ENCODE results near the gene PTPRN2.
"Not testable (repeated sequence)": the region's sequence is repeated elsewhere in the genome, so short reads cannot be mapped to it uniquely, and the experiment has no call there.

The PTPRN2 gene

DNA sequence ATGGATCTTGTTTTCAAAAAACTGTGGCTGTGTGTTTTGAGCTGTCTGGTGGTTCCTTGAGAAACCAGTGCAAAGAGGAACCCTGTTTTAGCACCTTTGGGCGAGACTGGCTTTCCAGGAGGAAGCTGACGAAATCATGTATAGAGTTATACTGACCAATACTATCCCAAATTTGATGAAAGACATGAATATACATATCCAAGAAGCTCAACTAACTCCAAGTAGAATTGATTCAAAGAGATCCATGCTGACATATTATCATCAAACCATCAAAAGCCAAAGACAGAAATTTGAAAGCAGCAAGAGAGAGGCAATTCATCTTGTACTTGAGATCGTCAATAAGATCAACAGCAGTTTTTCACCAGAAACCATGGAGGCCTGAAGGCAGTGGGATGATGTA is 640.1 kb downstream of the PTPRN2 start:
- no peak for DNase-seq (ENCODE audit: low read depth)

DNA sequence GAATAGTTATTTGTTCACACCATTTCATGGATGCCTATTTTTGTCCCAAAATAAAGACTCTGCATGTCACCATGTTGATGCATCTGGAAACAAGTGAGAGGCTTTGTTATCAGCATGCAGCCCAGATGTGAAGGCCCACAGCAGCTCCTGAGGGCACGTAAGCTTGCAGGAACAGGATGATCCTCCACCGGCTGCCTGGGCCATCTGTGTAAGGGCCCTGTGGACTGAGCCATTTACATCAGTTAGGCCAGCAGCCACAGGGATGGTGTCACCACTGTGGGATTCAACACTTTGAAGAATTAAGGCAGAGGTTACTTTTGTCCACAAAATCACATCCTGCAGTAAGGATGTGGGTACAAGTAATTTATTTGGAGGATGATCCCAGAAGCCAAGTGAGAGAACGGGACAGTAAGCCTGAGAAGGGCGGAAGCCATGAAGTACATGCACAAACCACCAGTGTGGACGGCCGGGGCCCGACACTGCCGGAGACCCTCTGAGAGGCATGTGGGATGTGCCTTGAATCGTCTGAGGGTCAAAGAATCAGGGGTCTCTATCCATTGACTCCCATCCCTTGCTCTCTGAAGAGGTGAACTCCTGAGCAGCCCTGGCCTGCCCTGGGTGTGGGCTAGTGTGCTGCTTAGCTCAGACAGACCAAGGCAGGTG is 641.1 kb downstream of the PTPRN2 start:
- no peak for DNase-seq (ENCODE audit: low read depth)

DNA sequence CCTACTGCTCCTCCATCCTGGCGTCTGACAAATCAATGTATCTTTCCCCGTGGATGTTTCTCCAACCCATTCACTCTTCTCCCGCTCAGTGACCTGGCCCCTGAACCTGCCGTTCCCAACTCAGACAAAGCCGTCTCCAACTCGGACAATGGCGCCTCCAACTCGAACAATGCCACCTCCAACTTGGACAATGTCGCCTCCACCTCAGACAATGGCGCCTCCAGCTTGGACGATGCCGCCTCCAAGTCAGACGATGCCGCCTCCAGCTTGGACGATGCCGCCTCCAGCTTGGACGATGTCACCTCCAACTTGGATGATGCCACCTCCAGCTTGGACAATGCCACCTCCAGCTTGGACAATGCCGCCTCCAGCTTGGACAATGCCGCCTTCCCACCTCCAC is 642.2 kb downstream of the PTPRN2 start:
- no peak for DNase-seq (ENCODE audit: low read depth)

DNA sequence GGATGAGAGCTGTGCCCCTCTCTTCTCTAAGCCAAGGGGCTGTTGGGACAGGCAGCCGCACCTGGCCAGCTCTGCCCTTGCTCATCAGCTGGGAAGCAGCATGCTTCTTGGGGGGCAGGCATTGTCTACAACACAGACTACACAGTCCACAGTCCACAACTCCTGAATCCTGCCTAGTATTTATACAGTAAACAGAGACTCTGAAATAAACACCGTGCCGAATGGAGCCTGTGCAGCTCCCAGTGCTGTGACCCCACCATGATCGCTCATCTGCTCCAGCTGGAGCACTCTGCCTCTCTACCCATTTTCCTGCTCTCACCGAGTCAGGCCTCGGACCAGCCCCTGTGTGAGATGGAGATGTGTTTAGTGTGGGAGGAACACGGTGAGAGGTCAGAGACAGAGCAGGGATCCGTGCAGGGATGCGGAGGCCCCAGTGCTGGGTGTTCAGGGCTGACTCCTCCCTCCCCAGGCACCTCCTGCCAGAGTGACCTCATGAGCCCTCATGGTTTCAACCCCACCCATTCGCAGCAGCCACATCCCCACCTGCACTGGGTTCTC is 642.8 kb downstream of the PTPRN2 start:
- DNase-seq (ENCODE audit: low read depth), result no peak

DNA sequence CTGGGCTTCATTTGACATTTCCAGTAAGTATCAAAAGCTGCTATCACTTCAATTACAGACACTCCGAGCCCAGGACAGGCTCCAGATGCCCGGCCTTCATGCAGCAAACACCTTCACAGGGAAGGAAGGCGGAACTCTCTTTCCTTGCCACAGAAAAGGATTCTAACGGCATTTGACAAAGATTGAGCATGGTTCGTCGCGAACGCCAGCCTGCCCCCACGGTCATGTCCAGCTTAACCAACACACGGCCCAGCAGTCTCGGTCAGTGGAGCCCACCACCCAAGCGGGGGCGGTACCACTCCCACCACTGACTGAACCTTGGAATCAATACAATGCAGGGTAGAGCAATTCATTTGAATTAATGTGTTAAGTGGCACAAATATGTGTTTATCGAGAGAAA is 643.6 kb downstream of the PTPRN2 start:
- DNase-seq (ENCODE audit: low read depth), result no peak

DNA sequence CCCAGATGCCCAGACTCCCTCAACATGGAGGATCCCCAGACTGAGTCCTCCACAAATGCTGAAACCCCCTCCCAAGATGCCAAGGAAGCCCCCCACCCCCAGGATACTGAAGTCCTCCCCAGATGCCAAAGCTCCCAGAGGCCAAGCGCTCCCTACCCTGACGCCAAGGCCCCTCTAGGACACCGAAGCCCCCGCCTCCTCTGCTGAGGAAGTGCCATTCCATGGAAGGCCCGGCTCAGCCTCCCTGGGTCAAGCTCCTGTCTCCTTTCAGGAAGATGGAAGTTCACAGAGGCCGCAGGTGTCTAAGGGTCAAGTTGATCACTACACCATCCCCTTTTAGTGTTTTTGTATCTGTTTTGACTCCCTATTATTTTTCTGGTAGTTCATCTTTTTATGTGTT is 644.1 kb downstream of the PTPRN2 start:
- no peak for DNase-seq (ENCODE audit: low read depth)

DNA sequence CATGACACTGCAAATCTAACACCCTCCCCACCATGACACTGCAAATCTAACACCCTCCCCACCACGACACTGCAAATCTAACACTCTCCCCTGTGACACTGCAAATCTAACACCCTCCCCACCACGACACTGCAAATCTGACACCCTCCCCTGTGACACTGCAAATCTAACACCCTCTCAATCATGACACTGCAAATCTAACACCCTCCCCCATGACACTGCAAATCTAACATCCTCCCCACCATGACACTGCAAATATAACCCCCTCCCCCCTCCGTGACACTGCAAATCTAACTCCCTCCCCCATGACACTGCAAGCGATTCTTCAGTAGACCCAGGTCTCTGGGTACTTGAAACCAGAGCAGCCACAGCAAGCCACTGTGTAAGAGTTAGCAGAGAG is 646.4 kb downstream of the PTPRN2 start:
- no peak for DNase-seq (ENCODE audit: low read depth)

DNA sequence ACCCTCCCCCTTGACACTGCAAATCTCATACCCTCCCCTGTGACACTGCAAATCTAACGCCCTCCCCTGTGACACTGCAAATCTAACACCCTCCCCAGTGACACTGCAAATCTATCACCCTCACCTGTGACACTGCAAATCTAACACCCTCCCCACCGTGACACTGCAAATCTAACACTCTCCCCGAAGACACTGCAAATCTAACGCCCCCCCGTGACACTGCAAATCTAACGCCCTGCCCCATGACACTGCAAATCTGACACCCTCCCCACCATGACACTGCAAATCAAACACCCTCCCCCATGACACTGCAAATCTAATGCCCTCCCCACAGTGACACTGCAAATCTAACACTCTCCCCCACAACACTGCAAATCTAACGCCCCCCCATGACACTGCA is 647.1 kb downstream of the PTPRN2 start:
- DNase-seq (ENCODE audit: low read depth), result no peak

DNA sequence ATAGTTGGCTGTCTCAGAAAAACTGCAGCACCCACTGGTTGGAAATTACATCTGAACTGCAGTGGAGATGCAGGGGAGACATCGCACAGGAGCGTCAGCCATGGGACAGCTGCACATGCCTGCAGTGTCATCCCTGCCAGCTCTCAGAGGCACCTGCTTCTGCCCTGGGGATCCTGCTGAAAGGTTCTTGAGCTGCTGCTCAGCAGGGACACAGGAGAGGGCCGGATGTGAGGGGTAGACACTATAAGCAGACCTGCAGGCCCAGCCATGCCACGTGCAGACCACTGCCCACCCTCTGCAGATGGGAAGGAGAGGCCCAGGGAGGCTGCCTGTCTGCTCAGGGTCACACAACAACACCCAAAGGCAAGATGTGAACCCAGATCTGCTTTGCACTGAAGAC is 649.4 kb downstream of the PTPRN2 start:
- DNase-seq (ENCODE audit: low read depth), result no peak

DNA sequence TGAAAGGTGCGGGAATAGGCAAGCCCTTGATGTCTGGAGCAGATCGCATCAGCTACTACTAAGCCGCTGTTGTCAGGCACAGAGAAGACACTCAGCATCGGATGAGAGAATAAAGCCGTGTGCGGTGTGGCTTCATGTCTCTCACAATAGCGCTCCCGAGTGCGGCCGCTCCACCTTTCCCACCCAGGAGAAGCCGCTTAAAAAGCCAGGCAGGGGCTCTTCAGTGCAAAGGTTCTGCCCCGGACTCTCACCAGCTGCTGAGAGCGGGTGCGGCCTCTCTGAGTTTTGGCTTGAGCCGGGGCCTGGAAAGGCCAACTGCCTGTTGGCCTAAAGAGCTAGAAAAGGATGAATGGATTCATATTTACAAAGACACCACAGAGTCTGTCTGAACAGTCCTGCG is 650.2 kb downstream of the PTPRN2 start:
- no peak for DNase-seq (ENCODE audit: low read depth)

DNA sequence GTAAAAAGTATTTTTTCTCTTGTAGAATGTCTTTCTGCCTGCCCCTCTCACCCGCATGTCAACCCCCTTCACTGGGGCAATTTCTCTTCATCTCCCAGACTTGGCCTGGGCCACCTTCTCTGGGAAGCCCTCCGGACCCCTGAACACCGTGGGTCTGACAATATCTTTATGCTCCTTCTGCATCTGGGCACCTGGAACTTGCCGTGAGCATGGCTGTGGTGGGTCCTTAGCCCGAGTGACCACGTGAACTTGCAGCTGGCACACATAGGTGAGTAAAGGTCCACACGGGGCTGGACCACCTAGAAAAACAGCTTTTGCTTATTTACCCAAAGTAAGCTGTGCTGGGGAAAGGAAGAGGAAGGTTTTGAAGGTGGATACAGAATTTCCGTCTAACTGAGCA is 650.6 kb downstream of the PTPRN2 start:
- no peak for DNase-seq (ENCODE audit: low read depth)

DNA sequence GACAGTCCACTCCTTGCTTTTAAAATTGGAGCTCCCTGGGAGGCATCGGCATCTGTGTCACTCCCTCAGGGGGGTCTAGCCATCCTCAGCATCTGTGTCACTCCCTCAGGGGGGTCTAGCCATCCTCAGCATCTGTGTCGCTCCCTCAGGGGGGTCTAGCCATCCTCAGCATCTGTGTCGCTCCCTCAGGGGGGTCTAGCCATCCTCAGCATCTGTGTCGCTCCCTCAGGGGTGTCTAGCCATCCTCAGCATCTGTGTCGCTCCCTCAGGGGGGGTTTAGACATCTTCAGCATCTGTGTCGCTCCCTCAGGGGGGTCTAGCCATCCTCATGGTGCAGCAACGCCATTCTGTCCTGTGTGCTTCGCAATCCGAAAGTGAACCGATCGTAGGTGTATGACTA is 651.9 kb downstream of the PTPRN2 start:
- DNase-seq (ENCODE audit: low read depth), result not testable (repeated sequence)

DNA sequence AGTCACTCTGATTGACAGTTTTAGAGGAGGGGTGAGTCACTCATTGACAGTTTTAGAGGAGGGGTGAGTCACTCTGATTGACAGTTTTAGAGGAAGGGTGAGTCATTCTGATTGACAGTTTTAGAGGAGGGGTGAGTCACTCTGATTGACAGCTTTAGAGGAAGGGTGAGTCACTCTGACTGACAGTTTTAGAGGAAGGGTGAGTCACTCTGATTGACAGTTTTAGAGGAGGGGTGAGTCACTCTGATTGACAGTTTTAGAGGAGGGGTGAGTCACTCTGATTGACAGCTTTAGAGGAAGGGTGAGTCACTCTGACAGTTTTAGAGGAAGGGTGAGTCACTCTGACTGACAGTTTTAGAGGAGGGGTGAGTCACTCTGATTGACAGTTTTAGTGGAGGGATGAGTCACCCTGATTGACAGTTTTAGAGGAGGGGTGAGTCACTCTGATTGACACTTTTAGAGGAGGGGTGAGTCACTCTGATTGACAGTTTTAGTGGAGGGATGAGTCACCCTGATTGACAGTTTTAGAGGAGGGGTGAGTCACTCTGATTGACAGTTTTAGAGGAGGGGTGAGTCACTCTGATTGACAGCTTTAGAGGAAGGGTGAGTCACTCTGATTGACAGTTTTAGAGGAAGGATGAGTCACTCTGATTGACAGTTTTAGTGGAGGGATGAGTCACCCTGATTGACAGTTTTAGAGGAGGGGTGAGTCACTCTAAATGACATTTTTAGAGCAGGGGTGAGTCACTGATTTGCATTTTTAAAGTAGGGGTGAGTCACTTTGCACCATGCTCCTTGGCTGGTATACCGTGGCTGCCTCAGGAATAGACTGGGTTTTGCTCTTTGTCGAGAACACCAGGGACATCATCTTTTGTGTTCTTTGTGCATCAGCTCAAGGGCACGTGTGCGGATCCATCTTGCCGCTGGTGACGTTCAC is 654.1 kb downstream of the PTPRN2 start:
- DNase-seq (ENCODE audit: low read depth), result not testable (repeated sequence)

DNA sequence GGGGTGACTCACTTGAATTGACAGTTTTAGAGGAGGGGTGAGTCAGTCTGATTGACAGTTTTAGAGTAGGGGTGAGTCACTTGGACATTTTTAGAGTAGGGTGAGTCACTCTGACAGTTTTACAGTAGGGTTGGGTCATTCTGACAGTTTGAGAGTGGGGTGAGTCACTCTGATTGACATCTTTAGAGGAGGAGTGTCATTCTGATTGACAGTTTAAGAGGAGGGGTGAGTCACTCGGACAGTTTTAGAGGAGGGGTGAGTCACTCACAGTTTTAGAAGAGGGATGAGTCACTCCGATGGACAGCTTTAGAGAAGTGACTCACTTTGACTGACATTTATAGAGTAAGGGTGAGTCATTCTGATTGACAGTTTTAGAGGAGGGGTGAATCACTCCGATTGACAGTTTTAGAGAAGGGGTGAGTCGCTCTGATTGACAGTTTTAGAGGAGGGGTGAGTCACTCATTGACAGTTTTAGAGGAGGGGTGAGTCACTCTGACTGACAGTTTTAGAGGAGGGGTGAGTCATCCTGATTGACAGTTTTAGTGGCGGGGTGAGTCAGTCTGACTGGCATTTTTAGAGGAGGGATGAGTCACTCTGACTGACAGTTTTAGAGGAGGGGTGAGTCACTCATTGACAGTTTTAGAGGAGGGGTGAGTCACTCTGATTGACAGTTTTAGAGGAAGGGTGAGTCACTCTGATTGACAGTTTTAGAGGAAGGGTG is 655.0 kb downstream of the PTPRN2 start:
- DNase-seq (ENCODE audit: low read depth), result no peak

DNA sequence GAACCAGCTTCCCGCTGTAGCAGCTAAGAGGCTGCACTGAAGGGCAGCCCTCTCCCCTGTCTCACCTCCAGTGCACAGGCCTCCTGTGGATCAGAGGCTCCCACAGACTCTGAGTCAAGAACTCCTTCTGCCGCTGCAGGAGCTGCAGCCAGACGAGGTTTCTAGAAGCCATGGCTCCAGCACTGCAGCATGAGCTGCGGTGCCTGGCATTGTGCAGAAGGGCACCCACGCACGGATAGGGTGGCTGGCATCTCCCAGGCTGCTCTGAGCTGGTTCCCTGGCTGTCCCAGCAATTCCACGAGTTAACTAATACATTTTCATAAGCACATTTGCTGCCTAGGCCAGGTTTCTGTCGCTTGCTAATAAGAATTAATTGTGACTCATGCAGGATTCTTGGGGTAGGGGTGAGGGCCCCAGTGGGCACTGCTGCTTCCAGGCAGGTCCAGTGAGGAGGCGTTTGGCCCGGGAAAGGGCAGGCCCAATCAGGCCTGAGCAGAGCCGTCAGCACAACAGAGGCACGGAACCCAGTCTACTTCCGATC is 656.6 kb downstream of the PTPRN2 start:
- no peak for DNase-seq (ENCODE audit: low read depth)

DNA sequence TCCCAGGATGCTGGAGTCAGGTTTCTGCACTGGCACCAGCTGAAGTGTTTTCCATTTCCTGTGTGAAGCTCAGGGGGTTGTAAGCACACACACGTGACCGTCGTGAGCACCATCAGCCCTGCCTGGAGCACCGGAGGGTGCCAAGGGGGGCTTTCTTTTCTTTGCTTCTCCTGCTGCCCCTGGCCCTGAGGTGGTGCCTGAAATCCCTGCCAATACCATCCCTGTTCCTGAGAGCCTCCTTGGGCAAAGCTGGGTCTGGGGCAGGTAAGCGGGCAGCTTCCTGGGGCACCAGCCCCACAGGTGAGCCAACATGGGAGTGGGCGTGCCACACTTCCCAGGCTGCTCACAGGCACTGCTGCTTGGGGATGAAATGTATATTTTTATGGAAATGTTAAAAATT is 657.2 kb downstream of the PTPRN2 start:
- no peak for DNase-seq (ENCODE audit: low read depth)

DNA sequence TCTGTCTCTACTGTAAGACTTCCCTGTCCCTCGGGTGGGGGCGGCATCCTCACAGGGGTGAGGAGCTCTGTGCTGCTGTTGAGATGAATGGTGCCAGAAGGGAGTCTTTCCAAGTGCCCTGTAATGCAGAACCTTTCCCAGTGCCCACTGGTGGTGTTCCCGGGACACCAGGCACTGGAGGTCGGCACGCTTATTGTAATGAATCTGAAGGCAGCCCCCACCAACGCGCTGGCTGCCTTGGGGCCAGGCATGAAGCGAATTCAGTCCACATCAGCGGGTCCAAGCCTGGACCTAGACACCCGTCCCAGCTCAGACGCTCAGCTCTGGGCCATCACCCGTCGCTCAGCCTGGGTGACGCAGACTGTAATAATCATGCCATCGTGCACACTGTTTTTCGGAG is 658.0 kb downstream of the PTPRN2 start:
- DNase-seq (ENCODE audit: low read depth), result no peak

DNA sequence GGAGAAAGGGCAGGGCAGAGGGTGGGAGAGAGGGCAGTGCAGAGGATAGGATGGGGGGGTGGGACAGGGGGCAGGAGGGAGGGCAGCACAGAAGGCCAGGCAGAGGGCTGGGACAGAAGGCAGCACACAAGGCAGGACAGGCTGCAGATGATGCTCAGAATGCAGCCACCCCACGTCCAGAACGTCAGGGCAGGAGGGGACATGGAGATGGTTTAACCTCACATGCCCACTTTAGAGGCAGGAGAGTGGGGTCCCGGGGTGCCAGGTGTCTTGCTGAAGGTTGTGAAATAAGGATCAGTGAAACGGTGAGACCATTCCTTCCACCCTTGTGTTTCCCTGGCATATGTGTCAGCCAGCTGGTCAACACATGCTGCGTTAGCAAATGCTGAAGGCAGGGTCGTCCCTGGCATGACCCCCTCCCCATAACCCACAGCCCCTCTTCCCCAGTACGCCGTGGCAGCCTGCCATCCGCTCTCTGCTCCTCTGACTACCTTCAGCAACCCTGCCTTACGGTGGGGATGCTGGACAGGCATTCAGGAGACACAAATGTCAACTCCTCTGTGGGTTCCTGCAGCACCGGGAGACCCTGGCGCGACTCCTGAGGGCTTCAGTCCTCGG is 658.7 kb downstream of the PTPRN2 start:
- DNase-seq (ENCODE audit: low read depth), result no peak

DNA sequence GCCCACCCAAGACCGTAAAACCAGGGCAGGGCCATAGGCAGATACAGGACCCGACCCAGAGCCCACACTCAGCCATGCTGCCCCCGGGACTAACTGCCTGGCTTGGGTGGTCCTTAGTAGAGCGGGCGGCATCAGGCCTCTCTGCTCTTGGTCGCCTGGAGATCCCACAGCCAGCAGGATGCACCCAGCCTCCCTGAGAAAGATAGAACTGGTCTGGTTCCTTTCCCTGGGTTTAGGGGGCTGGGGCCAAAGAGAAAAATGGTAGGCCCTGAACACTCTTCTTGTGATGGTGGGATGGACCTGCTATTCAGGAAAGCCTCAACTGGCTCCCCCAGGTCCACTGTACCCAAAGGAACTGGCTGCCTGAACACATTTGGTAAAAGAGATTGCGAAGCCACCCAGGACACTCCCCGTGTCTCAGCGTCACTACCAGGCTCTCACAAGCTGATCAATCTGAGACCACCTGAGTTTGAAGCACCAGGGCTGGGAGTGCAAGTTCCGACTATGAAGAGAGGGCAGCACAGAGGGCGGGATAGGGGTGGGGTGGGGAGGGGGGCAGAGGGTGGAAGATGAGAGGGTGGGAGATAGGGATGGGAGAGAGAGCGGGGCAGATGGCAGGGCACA is 659.3 kb downstream of the PTPRN2 start:
- no peak for DNase-seq (ENCODE audit: low read depth)

DNA sequence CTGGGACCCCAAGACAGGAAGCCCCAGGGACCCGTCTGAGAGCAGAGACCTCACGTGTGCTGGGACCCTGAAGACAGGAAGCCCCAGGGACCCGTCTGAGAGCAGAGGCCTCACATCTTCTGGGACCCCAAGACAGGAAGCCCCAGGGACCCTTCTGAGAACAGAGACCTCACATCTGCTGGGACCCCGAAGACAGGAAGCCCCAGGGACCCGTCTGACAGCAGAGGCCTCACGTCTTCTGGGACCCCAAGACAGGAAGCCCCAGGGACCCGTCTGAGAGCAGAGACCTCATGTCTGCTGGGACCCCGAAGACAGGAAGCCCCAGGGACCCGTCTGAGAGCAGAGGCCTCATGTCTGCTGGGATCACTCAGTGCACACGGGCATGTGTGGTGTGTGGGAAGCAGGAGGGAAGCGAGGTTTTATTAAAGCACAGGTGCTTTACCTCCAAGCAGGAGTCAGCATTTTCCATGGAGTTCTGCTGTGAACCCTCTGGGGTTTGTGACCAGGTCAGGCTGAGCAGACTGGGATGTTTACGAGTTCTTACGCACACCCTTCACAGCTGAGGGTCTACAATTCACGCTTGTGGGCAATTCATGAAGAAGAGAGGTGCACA is 660.2 kb downstream of the PTPRN2 start:
- DNase-seq (ENCODE audit: low read depth), result no peak

Data from HS-5 (cell line).